DMS153 treated with DMSO at 0.1 percent for 48 hours (cell line): ENCODE data around the gene BRAP.
A peak's percentile ranks its signal among the peaks of the same experiment; 100 is the strongest.
"Not testable (repeated sequence)": the region's sequence is repeated elsewhere in the genome, so short reads cannot be mapped to it uniquely, and the experiment has no call there.

ENCODE experiments used
- DNase-seq: peaks from one replicate; lab custom pipeline; 2025; ENCODE audit not compliant: unreplicated experiment; lab: John Stamatoyannopoulos, UW

BRAP gene

GRCh38 chr12:111616177-111616623 is 69.6 kb downstream of the BRAP start:
- no peak for DNase-seq

- DNase-seq, result no peak
These were observed 78.5 kb downstream of the BRAP start for GRCh38 chr12:111607239-111607638.

- no peak for DNase-seq
These were observed 79.0 kb downstream of the BRAP start for GRCh38 chr12:111606767-111607230.

GRCh38 chr12:111605911-111606766 is 79.6 kb downstream of the BRAP start:
- DNase-seq, result no peak

- not testable (repeated sequence) for DNase-seq
These were observed 82.9 kb downstream of the BRAP start for GRCh38 chr12:111602857-111603256.

- no peak for DNase-seq
These were observed 83.4 kb downstream of the BRAP start for GRCh38 chr12:111602348-111602747.

- DNase-seq, result not testable (repeated sequence)
These were observed 84.8 kb downstream of the BRAP start for GRCh38 chr12:111600986-111601385.

- no peak for DNase-seq
These were observed 85.5 kb downstream of the BRAP start for GRCh38 chr12:111600205-111600642.

GRCh38 chr12:111599453-111600204 is 86.1 kb downstream of the BRAP start:
- peak; percentile 64 for DNase-seq

GRCh38 chr12:111598637-111599452 is 86.9 kb downstream of the BRAP start, which contains the start of gene ATXN2:
Gene ATXN2, minus strand, starts transcription at chr12:111599315. Its CDS starts 281 bp downstream, at chr12:111599034.
- peak; percentile 56 for DNase-seq

- no peak for DNase-seq
These were observed 87.7 kb downstream of the BRAP start for GRCh38 chr12:111597831-111598636.

- peak; percentile 8 for DNase-seq
These were observed 88.5 kb downstream of the BRAP start for GRCh38 chr12:111596985-111597830.

- not testable (repeated sequence) for DNase-seq
These were observed 90.4 kb downstream of the BRAP start for GRCh38 chr12:111595341-111595835.
